Activated CD4-positive, CD25-positive, alpha-beta regulatory T cell treated with anti-CD3 and anti-CD28 coated beads, Interleukin-2, amount 50 U/mL, for 24 hours (primary cell): ENCODE data around the gene FHDC1.

Experiments
- ATAC-seq, 2 donors: fragments of 150-1000 bp; cut with Tn5 transposase; one replicate each; pipeline ENCODE4 v1.10.0; 2021; ENCODE audit warnings: mild to moderate bottlenecking in 1 of 2, moderate library complexity in 1 of 2

The FHDC1 gene

DNA sequence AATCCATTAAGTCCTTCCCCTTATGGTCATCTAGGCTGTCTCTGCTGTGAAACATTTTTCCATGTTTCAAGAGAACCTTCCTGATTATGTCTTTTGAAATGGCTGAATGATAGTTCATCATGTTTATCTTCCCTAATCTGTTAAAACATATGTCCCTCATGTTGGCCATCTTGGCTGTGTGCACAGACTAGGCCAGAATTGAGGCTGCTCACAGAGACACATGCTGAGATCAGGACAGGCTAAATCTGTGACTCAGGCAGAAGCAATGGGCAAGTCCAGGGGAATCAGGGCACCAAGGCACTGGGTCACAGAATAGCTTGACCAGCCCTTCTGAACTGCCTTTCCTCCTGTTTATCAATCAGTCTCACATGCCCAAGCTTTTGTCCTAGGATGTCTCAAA is 78.3 kb downstream of the FHDC1 start:
- no peak for ATAC-seq

DNA sequence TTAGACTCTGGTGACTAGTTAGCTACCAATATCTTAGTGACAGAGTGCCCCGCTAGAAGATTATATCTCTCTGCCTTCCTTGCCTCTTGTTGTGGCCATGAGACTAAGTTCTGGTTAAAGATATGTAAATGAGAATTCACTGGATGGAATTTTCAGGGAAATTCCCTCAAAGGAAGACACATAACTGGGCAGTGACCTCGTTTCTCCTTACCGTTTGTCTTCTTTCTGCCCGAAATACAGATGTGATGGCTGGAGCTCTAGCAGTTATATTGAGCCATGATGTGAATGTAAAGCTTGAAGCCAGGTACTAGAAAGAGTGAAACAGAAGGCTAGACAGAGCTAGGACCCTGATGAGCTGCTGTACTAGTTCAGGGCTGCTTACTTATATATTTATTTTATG is 80.5 kb downstream of the FHDC1 start:
- no peak for ATAC-seq

DNA sequence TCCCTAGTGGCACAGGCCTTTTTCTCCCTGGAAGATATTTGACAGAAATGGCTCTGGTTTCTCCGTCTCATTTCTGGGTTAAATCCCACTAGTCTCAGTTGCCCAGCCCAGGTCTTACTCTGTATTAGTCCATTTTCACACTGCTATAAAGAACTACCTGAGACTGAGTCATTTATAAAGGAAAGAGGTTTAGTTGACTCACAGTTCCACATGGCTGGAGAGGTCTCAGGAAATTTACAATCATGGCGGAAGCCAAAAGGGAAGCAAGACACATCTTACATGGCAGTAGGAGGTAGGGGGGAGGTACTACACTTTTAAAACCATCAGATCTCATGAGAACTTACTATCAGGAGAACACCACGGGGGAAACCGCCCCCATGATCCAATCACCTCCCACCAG is 81.9 kb downstream of the FHDC1 start:
- ATAC-seq: no peak

DNA sequence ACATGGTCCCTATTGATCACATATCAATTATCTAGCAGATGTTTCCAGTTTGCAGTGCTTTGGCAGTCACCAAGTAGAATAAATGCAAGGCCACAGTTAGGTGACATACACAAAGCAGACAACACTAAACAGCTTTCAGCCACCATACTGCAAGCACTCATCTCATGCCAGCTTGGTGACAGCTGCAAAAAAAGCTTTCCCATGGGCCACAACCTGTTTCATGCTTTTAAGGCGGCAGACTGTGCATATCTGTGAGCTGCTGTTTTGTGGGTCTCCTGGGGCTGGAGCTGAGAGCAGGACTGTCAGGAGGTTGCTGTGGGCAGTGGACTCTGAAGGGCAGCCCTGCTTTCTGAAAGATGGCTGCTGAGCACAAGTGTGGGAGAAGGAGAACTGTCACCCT is 82.6 kb downstream of the FHDC1 start:
- no peak for ATAC-seq

DNA sequence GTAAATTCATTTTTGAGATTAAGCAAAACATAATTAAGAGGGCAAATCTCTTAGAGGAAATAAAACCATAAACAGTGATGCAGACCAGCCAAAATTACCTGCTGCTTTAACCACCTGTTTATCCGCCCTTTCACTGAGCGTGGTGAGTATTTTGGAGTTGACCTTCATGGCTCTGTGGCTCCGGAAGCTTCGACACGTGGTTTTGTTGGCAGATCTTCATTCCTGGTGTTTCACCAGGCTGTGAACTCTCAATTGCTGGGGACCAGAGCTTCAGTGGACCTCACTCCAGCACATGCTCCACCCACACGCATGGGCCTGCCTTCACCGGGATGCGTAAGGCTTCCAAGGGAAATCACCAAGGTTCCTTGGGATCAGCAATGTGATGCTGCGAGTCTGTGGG is 83.8 kb downstream of the FHDC1 start:
- ATAC-seq: no peak

DNA sequence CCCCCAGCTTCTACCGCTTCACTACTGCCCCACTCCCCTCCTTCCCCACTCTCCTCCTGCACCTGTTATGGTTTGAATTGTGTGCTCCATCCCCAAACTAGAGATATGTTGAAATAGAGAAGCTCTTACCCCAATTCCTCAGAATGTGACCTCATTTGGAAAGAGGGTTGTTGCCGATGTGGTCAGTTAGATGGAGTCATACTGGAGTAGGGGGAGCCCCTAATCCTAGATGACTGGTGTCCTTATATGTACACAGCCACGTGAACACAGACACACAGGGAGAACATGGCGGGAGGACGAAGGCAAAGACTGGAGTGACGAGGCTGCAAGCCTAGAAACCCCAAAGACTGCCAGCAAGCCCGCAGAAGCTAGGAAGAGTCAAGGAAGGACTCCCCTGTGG is 84.3 kb downstream of the FHDC1 start:
- no peak for ATAC-seq

DNA sequence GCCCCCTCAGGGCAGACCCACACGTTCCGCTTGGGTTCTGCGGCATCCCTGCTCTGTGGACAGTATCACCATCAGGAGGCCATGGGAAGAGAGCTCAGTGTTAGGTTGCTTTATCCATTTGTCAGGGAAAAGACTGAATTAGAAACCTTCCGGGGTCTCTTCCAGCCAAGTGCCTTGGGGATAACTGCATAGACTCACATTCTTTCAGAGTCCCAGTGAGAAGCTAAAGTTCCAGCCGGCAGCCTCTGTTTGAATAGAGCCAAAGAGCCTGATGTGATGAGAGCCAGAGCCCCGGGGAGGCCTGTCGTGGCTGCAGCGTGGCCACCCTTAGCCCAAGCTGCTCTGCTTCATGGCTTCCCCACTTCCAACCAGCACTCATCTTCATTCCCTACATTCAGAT is 85.2 kb downstream of the FHDC1 start:
- no peak for ATAC-seq

DNA sequence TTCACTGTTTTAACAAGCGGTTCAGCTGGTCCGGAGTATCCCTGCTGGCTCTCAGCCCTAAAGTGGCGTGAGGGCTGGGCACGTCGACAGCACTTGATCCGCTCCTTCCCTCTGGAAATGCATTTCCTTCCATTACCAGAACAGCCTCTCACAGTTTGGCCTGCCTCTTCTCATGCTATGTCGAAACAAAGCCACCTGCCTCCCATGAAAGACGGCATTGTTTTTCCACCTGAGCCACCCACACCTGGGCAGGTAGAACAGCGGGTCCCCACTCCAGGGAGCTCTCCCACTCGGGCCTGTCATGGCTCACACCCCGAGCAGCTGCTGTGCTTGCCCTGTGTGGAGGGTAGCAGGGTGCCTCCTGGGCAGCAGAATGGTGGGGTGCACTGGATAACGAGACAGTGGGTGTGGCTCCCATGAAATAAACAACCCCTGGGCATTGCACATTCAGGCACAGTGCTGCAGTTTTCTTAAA is 86.2 kb downstream of the FHDC1 start:
- ATAC-seq: no peak

DNA sequence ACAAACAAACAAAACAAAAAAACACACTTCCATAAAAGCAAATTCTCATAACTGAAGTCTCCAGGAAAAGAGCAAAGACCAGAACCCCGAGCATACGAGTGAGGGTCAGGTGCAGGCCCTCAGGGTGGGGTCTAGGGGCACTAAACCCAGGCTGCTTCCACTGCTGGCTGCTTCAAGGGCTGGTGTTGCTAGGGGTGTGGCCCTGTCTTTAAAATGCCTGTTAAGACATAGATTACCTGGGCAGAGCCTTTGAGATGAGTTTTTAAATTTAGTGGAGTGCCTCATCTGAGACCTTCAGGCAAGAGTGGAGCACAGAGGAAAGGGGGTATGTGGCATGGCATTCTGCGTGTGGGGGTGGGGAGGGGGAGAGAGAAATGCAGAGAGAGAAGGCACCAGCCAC is 87.0 kb downstream of the FHDC1 start:
- no peak for ATAC-seq

DNA sequence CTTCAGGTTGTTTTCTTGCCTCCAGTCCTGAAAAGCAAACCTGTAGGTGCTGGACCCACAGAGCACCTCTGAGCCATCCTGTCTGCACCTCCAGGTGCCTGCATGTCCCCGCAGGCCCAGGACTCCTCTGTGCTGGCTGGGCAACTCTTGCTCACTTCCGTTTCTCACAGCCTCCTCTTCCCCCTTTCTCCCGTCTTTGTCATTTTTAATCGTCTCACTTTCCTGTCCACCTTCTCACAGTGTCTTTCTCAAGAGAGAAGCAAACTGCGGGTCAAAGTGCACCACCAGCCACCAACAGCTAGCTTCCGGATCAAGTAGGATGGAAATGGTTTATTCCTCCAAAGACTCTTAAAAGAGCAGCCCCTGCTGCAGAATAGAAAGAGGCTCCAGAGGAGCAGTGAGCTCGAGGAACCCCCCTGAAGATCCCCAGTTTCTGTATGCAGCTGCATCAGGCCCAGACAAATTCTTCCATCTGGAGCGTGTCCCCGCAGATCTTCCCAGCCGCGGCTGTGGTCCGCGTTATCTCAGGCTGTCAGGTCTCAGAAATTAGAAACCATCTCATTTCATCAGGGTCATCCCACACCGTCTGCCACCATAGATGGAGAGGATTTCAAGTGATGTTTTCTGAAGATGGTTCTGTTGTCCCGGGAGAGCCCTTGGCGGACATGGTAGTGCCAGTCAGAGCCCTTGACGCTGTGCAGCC is 87.7 kb downstream of the FHDC1 start:
- no peak for ATAC-seq

DNA sequence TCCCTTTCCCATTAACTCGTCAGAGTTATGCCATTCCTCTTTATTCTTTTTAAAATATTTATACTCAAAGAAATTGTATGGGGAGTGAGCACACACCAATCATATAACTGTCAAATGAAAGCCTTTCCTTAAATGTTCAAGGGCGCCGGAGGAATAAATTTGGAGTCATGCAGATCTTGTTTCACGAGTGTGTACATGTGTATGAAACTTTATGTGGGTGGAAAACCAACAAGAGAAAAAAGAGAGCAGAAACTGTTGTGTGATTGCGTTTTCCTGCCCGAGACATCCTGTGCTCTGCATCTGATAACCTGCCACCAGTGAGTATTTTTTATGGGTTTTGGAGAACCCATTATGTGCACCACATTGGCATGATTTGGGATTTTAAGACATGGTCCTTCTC is 88.3 kb downstream of the FHDC1 start:
- ATAC-seq: no peak

DNA sequence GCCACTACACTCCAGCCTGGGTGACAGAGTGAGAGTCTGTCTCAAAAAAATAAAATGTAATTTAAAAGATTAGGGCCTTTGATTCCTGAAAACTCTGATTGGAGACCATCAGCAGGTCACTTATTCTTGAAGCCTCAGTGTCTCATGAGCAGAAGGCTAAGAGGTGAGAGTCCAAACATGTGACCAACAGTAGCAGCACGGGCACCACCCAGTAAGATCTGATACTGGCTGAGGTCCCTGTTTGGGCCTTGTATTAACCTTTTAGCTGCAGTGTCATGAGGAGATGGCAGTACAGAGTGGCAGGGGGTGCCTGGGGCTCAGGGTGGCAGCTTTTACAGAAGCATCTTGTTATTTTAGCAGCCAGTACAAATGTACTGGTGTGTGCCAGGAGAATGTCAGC is 89.3 kb downstream of the FHDC1 start:
- no peak for ATAC-seq

DNA sequence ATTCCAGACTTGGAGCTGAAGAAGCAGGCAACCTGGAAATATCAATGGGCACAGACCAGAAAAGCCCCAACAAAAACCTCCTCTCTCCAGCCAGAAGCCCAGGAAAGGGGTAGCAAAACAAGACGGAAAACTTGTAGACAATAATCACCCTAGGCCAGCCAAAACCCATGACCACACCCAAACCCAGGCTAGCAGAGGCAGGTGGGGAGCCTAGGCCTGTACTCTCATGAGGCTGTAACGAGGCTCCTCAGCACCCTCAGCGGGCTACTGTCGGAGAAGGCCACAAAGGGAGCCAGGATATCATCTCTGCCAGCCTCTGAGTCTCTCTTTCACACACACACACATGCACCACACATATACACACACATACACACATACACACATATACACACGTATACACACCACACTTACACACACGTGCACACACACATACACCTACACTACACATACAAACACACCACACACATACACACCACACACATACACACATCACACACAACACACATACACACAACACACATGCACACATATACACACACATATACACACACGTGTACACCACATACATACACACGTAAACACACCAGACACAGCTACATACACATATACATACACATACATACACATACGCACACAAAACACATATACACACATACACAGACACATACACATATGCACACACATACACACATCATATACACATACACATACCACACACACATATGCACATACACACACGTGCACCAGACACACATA is 90.6 kb downstream of the FHDC1 start:
- no peak for ATAC-seq

DNA sequence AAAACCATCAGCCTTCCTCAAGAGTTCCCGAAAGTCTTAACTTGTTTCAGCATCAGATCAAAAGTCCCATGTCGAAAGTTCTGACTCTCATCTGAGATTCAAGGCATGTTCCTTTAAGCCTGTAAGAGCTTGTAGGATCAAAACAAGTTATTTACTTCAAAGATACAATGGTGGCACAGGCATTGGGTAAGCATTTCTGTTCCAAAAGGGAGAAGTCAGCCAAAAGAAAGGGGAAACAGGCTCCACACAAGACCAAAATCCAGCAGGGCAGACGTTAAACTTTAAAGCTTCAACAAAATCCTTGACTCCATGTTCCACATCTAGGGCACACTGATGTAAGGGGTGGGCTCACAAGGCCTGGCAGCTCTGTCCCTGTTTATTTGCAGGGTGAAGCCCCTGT is 91.7 kb downstream of the FHDC1 start:
- no peak for ATAC-seq

DNA sequence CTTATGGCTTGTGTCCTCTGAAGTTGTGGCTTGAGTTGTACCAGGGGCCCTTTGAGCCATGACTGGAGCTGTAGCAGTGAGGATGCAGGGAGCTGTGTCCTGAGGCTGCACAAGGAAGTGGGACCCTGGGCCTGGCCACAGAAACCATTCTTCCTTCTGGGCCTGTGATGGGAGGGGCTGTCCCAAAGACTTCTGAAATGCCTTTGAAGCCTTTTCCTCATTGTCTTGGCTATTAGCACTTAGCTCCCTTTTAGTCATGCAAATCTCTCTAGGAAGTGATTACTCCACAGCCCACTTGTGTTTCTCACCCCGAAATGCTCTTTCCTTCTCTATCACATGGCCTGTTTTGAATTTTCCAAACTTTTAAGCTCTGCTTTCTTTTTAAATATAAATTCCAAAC is 92.4 kb downstream of the FHDC1 start:
- ATAC-seq: no peak
